Nephron (organoid): ENCODE data around the gene OR2J3.
A peak's percentile ranks its signal among the peaks of the same experiment; 100 is the strongest.
"Not testable (repeated sequence)": the region's sequence is repeated elsewhere in the genome, so short reads cannot be mapped to it uniquely, and the experiment has no call there.

Source experiments
- H3K27ac Mint-ChIP-seq, 3 experiments: 2 replicates each; pipeline ENCODE4 v1.8.0; 2020; ENCODE audit warnings: mixed read lengths in 3 of 3, mild to moderate bottlenecking in 2 of 3, moderate library complexity in 1 of 3
- H3K27me3 Mint-ChIP-seq: 2 replicates; pipeline ENCODE4 v1.8.0; 2021; ENCODE audit warnings: low read depth, mild to moderate bottlenecking, moderate library complexity, mixed read lengths
- H3K36me3 Mint-ChIP-seq: 2 replicates; pipeline ENCODE4 v1.8.0; 2020; ENCODE audit warnings: low read depth, mixed read lengths
- H3K4me1 Mint-ChIP-seq: 2 replicates; pipeline ENCODE4 v1.8.0; 2020; ENCODE audit warnings: mixed read lengths
- H3K4me3 Mint-ChIP-seq, 3 experiments: 2 replicates each; pipeline ENCODE4 v1.8.0; 2020; ENCODE audit warnings: mild to moderate bottlenecking in 3 of 3, mixed read lengths in 3 of 3, moderate library complexity in 2 of 3
- H3K9me3 Mint-ChIP-seq: 2 replicates; pipeline ENCODE4 v1.8.0; 2020; ENCODE audit warnings: mixed read lengths
- TF ChIP-seq, protein P1 (sequence below), 3 experiments: fragments of 200-600 bp; sonication (generic); IDR thresholded peaks; one replicate each; pipeline ENCODE4 v1.5.0; 2021; ENCODE audit warnings: antibody characterized with exemption in 3 of 3; ENCODE audit not compliant: unreplicated experiment in 3 of 3

The OR2J3 gene

GRCh38 chr6:29092957-29093356 is 14.9 kb upstream of the OR2J3 start:
- H3K9me3 Mint-ChIP-seq, result no peaks in the 10 kb centered on the region
- H3K36me3 Mint-ChIP-seq, result no peaks in the 10 kb centered on the region
- H3K27ac Mint-ChIP-seq, result peak overlapping the region in 2 of 3 experiments; percentile 7 to 33
- no peaks in the 10 kb centered on the region for H3K27me3 Mint-ChIP-seq
- TF ChIP-seq, protein P1, sequence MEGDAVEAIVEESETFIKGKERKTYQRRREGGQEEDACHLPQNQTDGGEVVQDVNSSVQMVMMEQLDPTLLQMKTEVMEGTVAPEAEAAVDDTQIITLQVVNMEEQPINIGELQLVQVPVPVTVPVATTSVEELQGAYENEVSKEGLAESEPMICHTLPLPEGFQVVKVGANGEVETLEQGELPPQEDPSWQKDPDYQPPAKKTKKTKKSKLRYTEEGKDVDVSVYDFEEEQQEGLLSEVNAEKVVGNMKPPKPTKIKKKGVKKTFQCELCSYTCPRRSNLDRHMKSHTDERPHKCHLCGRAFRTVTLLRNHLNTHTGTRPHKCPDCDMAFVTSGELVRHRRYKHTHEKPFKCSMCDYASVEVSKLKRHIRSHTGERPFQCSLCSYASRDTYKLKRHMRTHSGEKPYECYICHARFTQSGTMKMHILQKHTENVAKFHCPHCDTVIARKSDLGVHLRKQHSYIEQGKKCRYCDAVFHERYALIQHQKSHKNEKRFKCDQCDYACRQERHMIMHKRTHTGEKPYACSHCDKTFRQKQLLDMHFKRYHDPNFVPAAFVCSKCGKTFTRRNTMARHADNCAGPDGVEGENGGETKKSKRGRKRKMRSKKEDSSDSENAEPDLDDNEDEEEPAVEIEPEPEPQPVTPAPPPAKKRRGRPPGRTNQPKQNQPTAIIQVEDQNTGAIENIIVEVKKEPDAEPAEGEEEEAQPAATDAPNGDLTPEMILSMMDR (IDR thresholded peaks at IDR 0.05; ENCODE audit: unreplicated experiment in 3 of 3), result no peak
- H3K4me1 Mint-ChIP-seq, result no peaks in the 10 kb centered on the region
- no peak overlapping the region for H3K4me3 Mint-ChIP-seq

DNA sequence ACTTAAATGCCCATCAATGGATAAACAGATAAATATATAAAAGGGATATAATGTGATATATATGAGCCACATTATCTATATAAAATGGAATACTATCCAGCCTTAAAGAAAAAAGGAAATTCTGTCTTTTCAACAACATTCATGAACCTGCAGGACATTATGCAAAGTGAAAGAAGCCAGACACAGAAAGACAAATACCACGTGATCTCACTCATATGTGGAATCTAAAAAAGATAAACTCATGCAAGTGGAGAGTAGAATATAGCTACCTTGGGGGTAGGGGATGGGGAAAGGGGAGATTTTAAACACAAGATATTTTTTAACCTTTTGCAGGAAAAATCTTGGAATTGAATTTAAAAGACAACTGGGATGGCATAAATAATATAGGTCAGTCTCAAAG is 10.1 kb upstream of the OR2J3 start:
- Mint-ChIP-seq H3K27me3 (no peaks in the 10 kb centered on the region), H3K36me3 (no peaks in the 10 kb centered on the region), H3K9me3 (no peaks in the 10 kb centered on the region), H3K4me1 (no peaks in the 10 kb centered on the region), H3K27ac (peak overlapping the region in 1 of 3 experiments; percentile 24), H3K4me3 (no peak overlapping the region)
- TF ChIP-seq, protein P1 (IDR thresholded peaks at IDR 0.05; ENCODE audit: unreplicated experiment in 3 of 3), result no peak

DNA sequence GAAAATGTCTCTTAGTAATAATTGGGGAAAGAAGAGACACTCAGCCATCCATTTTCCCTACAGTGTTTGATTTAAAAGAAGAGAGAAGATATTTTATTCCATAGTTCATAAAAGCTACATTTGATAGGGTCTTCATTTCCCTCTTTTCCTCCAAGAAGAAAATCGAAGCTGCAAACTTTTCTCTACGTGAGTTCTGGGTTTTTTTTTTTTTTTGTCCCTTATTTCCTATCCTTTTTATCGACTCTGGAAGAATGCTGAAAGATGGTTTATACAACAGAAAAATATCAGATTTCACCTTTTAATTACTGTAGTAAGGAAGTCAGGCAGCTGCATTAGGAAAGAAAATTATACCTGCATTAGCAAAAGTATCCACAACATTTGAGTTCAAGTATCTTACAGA is 8.7 kb upstream of the OR2J3 start, which contains the start of gene OR2J1:
OR2J1 (plus strand) TSS at position 301 of the 400 bp plus-strand sequence. CDS start 1,453 bp downstream, outside the sequence.
- Mint-ChIP-seq H3K27ac (no peak within 1 kb of the TSS), H3K9me3 (peaks cover 5% of the 10 kb centered on the region), H3K4me3 (no peak within 1 kb of the TSS), H3K4me1 (no peaks in the 10 kb centered on the region), H3K27me3 (peaks cover 5% of the 10 kb centered on the region), H3K36me3 (no peaks in the 10 kb centered on the region)
- TF ChIP-seq, protein P1 (IDR thresholded peaks at IDR 0.05; ENCODE audit: unreplicated experiment in 3 of 3), result no peak

DNA sequence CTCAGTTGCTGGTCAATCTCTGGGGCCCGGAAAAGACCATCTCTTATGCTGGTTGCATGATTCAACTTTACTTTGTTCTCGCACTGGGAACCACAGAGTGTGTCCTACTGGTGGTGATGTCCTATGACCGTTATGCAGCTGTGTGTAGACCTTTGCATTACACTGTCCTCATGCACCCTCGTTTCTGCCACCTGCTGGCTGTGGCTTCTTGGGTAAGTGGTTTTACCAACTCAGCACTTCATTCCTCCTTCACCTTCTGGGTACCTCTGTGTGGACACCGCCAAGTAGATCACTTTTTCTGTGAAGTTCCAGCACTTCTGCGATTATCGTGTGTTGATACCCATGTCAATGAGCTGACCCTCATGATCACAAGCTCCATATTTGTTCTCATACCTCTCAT is 4.3 kb downstream of the OR2J3 start:
- Mint-ChIP-seq H3K27me3 (peaks cover 10% of the 10 kb centered on the region), H3K4me3 (no peak overlapping the region), H3K4me1 (no peaks in the 10 kb centered on the region), H3K9me3 (no peaks in the 10 kb centered on the region), H3K36me3 (no peaks in the 10 kb centered on the region), H3K27ac (no peak overlapping the region)
- TF ChIP-seq, protein P1 (IDR thresholded peaks at IDR 0.05; ENCODE audit: unreplicated experiment in 3 of 3), result no peak

GRCh38 chr6:29114964-29115363 is 7.1 kb downstream of the OR2J3 start:
- H3K4me1 Mint-ChIP-seq, H3K27me3 Mint-ChIP-seq: not testable (repeated sequence)

GRCh38 chr6:29129326-29130012 is 21.6 kb downstream of the OR2J3 start:
- Mint-ChIP-seq H3K27me3 (peaks cover 8% of the 10 kb centered on the region), H3K27ac (no peak overlapping the region), H3K9me3 (no peaks in the 10 kb centered on the region), H3K4me3 (no peak overlapping the region), H3K36me3 (no peaks in the 10 kb centered on the region), H3K4me1 (no peaks in the 10 kb centered on the region)
- TF ChIP-seq, protein P1 (IDR thresholded peaks at IDR 0.05; ENCODE audit: unreplicated experiment in 3 of 3), result no peak

More at GRCh38 chr6:29114964-29115363, 7.1 kb downstream of the OR2J3 start:
- H3K4me3 Mint-ChIP-seq, H3K9me3 Mint-ChIP-seq, H3K27ac Mint-ChIP-seq, H3K36me3 Mint-ChIP-seq: not testable (repeated sequence)
